Sigmoid colon (tissue), 4 donors: ENCODE measurements around the gene SYNJ1.

Experiments used
- CTCF ChIP-seq, 4 experiments: fragments of 450-650 bp in 3 of 4; fragments of 200-600 bp in 1 of 4; IDR thresholded peaks; one replicate each; pipeline ENCODE4 v1.5.1; 2016 to 2019; ENCODE audit warnings: antibody characterized with exemption in 4 of 4, mild to moderate bottlenecking in 3 of 4, moderate library complexity in 2 of 4
- EP300 ChIP-seq, 4 donors: sonication (generic); formaldehyde crosslinking; IDR thresholded peaks; one replicate each; pipeline ENCODE4 v1.6.1; 2017; ENCODE audit warnings: antibody characterized with exemption in 4 of 4
- POLR2A ChIP-seq, 2 donors: fragments of 450-650 bp; IDR thresholded peaks; one replicate each; pipeline ENCODE4 v1.6.1; 2016; ENCODE audit warnings: antibody characterized with exemption in 2 of 2, mild to moderate bottlenecking in 2 of 2, moderate library complexity in 2 of 2
- POLR2AphosphoS5 ChIP-seq, 4 donors: sonication (generic); formaldehyde crosslinking; IDR thresholded peaks; one replicate each; pipeline ENCODE4 v1.6.1; 2017; ENCODE audit warnings: antibody characterized with exemption in 4 of 4

GRCh38 chr21:32611471-32611997 is 116.3 kb downstream of the SYNJ1 start:
- TF ChIP-seq EP300 (IDR thresholded peaks at IDR 0.05) (no peak), CTCF (IDR thresholded peaks at IDR 0.05) (no peak), POLR2AphosphoS5 (IDR thresholded peaks at IDR 0.05) (no peak), POLR2A (IDR thresholded peaks at IDR 0.05) (no peak)
